H1 (cell line): ENCODE data around the gene ZNF469. TPM values are rescaled to one million over a fixed set of nuclear protein-coding genes. Genes with fewer than 3 reads are reported as not detected.

Source experiments
- CTCF ChIA-PET: fragments of 300-600 bp; sonication (Branson Sonifier 250); formaldehyde crosslinking; loops from one replicate; lab custom pipeline; 2021; ENCODE audit not compliant: partially characterized antibody; lab: Charles Lee
- POLR2A ChIA-PET: fragments of 300-600 bp; sonication (Branson Sonifier 250); formaldehyde crosslinking; loops from one replicate; lab custom pipeline; 2021; ENCODE audit warnings: inconsistent platforms; ENCODE audit not compliant: partially characterized antibody; lab: Charles Lee
- DNase-seq, 2 experiments: peaks; one replicate each; pipeline versions ENCODE4 v3.0.0 to v3.0.0-alpha.2; 2010 to 2022; ENCODE audit warnings: low spot score in 2 of 2, low read depth in 1 of 2, mixed read lengths in 1 of 2
- FAIRE-seq: peaks from 2 replicates; lab custom pipeline; 2011; peaks lifted over from hg19 to GRCh38; lab: Jason Lieb, UNC
- H2AFZ ChIP-seq: 2 replicates; pipeline ENCODE4 v1.8.1; 2012; ENCODE audit warnings: low read length, inconsistent platforms
- H2AK5ac ChIP-seq: 2 replicates; pipeline ENCODE4 v1.6.1; 2013; ENCODE audit warnings: low read depth, low read length
- H2BK120ac ChIP-seq: replicated peaks from 2 replicates; pipeline ENCODE3; 2013; ENCODE audit warnings: low read depth, low read length, inconsistent platforms
- H2BK12ac ChIP-seq: 2 replicates; pipeline ENCODE4 v1.6.1; 2013; ENCODE audit warnings: low read depth, low read length
- H2BK15ac ChIP-seq: 2 replicates; pipeline ENCODE4 v1.6.1; 2013; ENCODE audit warnings: low read length
- H2BK20ac ChIP-seq: 2 replicates; pipeline ENCODE4 v1.6.1; 2013; ENCODE audit warnings: low read length
- H2BK5ac ChIP-seq: 2 replicates; pipeline ENCODE4 v1.6.1; 2013; ENCODE audit warnings: low read depth, low read length
- H3K14ac ChIP-seq: 2 replicates; pipeline ENCODE4 v1.6.1; 2013; ENCODE audit warnings: inconsistent platforms; ENCODE audit not compliant: insufficient read length
- H3K18ac ChIP-seq: 2 replicates; pipeline ENCODE4 v1.6.1; 2013; ENCODE audit warnings: low read length; ENCODE audit errors: extremely low read depth
- H3K23ac ChIP-seq: 2 replicates; pipeline ENCODE4 v1.6.1; 2013; ENCODE audit warnings: inconsistent platforms; ENCODE audit not compliant: insufficient read length
- H3K23me2 ChIP-seq: 2 replicates; pipeline ENCODE4 v1.6.1; 2013; ENCODE audit warnings: low read depth, low read length
- H3K27ac ChIP-seq: 2 replicates; pipeline ENCODE4 v1.6.1; 2011; ENCODE audit warnings: low read depth, low read length, inconsistent platforms
- H3K27me3 ChIP-seq, 4 experiments: replicated peaks in 1 of 4; 1 replicate in 1 of 4; 2 replicates in 3 of 4; pipeline versions ENCODE4 v1.6.1 to v1.8.1; 2011 to 2013; ENCODE audit warnings: low read length in 3 of 4, mild to moderate bottlenecking in 3 of 4, inconsistent platforms in 2 of 4, mixed read lengths in 2 of 4, moderate library complexity in 1 of 4; ENCODE audit not compliant: control insufficient read depth in 3 of 4, insufficient read depth in 3 of 4; ENCODE audit errors: extremely low read depth in 1 of 4
- H3K36me3 ChIP-seq, 4 experiments: 2 replicates each; pipeline versions ENCODE4 v1.6.1 to v1.8.1; 2011 to 2013; ENCODE audit warnings: mild to moderate bottlenecking in 4 of 4, low read length in 3 of 4, moderate library complexity in 2 of 4, control low read depth in 1 of 4, inconsistent platforms in 1 of 4; ENCODE audit not compliant: insufficient read depth in 4 of 4, control insufficient read depth in 2 of 4
- H3K4ac ChIP-seq: replicated peaks from 2 replicates; pipeline ENCODE3; 2013; ENCODE audit warnings: low read length, low read depth, mixed read lengths, inconsistent platforms; ENCODE audit not compliant: insufficient read length
- H3K4me1 ChIP-seq, 4 experiments: replicated peaks in 1 of 4; 1 replicate in 1 of 4; 2 replicates in 3 of 4; pipeline versions ENCODE4 v1.6.1 to v1.8.1; 2011 to 2013; ENCODE audit warnings: low read length in 3 of 4, inconsistent platforms in 2 of 4, mixed read lengths in 1 of 4; ENCODE audit not compliant: insufficient read depth in 4 of 4, control insufficient read depth in 3 of 4
- H3K4me2 ChIP-seq, 2 experiments: 2 replicates each; pipeline versions ENCODE4 v1.6.1 to v1.8.1; 2011 to 2013; ENCODE audit warnings: low read depth in 2 of 2, low read length in 2 of 2, control low read depth in 1 of 2, inconsistent platforms in 1 of 2, mild to moderate bottlenecking in 1 of 2; ENCODE audit not compliant: insufficient read depth in 1 of 2
- H3K4me3 ChIP-seq, 4 experiments: fragments of 200-600, 300-600 bp in 1 of 4; sonication (generic), shearing (Covaris generic), sonication (Bioruptor Twin) in 1 of 4; 2 replicates each; pipeline versions ENCODE4 v1.5.1 to v1.8.1; 2011 to 2016; ENCODE audit warnings: low read length in 4 of 4, low read depth in 3 of 4, control low read depth in 2 of 4, inconsistent platforms in 2 of 4, mild to moderate bottlenecking in 2 of 4, mixed read lengths in 1 of 4, moderate library complexity in 1 of 4; ENCODE audit not compliant: insufficient read depth in 2 of 4; ENCODE audit errors: extremely low read depth in 1 of 4
- H3K56ac ChIP-seq: replicated peaks from 2 replicates; pipeline ENCODE3; 2013; ENCODE audit warnings: low read depth, mild to moderate bottlenecking, mixed read lengths, low read length, inconsistent platforms; ENCODE audit not compliant: insufficient read length
- H3K79me1 ChIP-seq: 2 replicates; pipeline ENCODE4 v1.6.1; 2013; ENCODE audit warnings: low read depth, low read length, control low read depth
- H3K79me2 ChIP-seq, 2 experiments: 2 replicates each; pipeline versions ENCODE4 v1.6.1 to v1.8.1; 2012 to 2013; ENCODE audit warnings: low read length in 2 of 2, mild to moderate bottlenecking in 2 of 2, inconsistent platforms in 1 of 2; ENCODE audit not compliant: insufficient read depth in 2 of 2, control insufficient read depth in 1 of 2
- H3K9ac ChIP-seq, 4 experiments: replicated peaks in 1 of 4; 1 replicate in 1 of 4; 2 replicates in 3 of 4; pipeline versions ENCODE4 v1.6.1 to v1.8.1; 2011 to 2013; ENCODE audit warnings: low read depth in 3 of 4, low read length in 3 of 4, control low read depth in 2 of 4, mild to moderate bottlenecking in 2 of 4, moderate library complexity in 2 of 4, inconsistent platforms in 1 of 4; ENCODE audit errors: extremely low read depth in 1 of 4
- H3K9me3 ChIP-seq, 2 experiments: 2 replicates each; pipeline versions ENCODE4 v1.6.1 to v1.8.1; 2012 to 2013; ENCODE audit warnings: mild to moderate bottlenecking in 2 of 2, moderate library complexity in 2 of 2, control low read depth in 1 of 2, inconsistent platforms in 1 of 2, low read depth in 1 of 2, low read length in 1 of 2, mixed read lengths in 1 of 2; ENCODE audit not compliant: insufficient read depth in 2 of 2
- H4K20me1 ChIP-seq, 2 experiments: replicated peaks in 1 of 2; 2 replicates each; pipeline versions ENCODE3 to v1.8.1; 2011 to 2013; ENCODE audit warnings: inconsistent platforms in 2 of 2, low read length in 2 of 2, mild to moderate bottlenecking in 1 of 2; ENCODE audit not compliant: insufficient read depth in 2 of 2, control insufficient read depth in 1 of 2
- H4K5ac ChIP-seq: 2 replicates; pipeline ENCODE4 v1.6.1; 2013; ENCODE audit warnings: low read length, low read depth, mixed read lengths, inconsistent platforms; ENCODE audit not compliant: insufficient read length
- H4K8ac ChIP-seq: 2 replicates; pipeline ENCODE4 v1.8.0; 2013; ENCODE audit warnings: mild to moderate bottlenecking, moderate library complexity, low read length, inconsistent platforms; ENCODE audit not compliant: insufficient read depth; ENCODE audit errors: extremely low read depth
- H4K91ac ChIP-seq: replicated peaks from 2 replicates; pipeline ENCODE3; 2013; ENCODE audit warnings: low read length, mixed read lengths, inconsistent platforms; ENCODE audit not compliant: insufficient read length
- CHD2 ChIP-seq: IDR thresholded peaks from 2 replicates; pipeline ENCODE4 v1.6.1; 2012; ENCODE audit warnings: low read length, improper control_type of control experiment
- WGBS, 2 experiments: shearing (Covaris generic) in 1 of 2; methylation state at CpG; one replicate each; pipeline versions ENCODE4 v1.1.6 to v1.1.7; 2013 to 2015; ENCODE audit warnings: low lambda C conversion rate in 2 of 2, mixed read lengths in 2 of 2, inconsistent platforms in 1 of 2, low coverage in 1 of 2, missing lambda C conversion rate in 1 of 2; ENCODE audit not compliant: insufficient replicate concordance in 2 of 2, insufficient coverage in 1 of 2, insufficient read length in 1 of 2; ENCODE audit errors: extremely low coverage in 1 of 2, missing lambda C conversion rate in 1 of 2; 5-methylcytosine and 5-hydroxymethylcytosine counted together
- polyA plus RNA-seq, 7 experiments: library from polyadenylated mRNA; depleted of rRNA in 3 of 7; stranded (reverse) in 5 of 7; unstranded in 2 of 7; fragments of >200 nt in 5 of 7; fragments of 200-250 nt in 2 of 7; gene quantifications; 1 replicate in 5 of 7; 2 replicates in 1 of 7; 4 replicates in 1 of 7; pipeline versions ENCODE4 v1.2.1 to v1.2.3, GENCODE V29; 2011 to 2013; ENCODE audit warnings: missing spikeins in 2 of 7, mixed read lengths in 2 of 7
- total RNA-seq: library from RNA; stranded (reverse); fragmentation: NEBNext Ultra II Directional; extraction: Animal tissue kit (Norgen Biotek cat#: 25700); gene quantifications from 2 replicates; pipeline ENCODE4 v1.2.1, GENCODE V29; 2021
- TF ChIP-seq, protein P1 (sequence below): IDR thresholded peaks from 2 replicates; pipeline ENCODE4 v1.6.1; 2011; ENCODE audit warnings: low read length, improper control_type of control experiment

Gene ZNF469
- total and polyA plus RNA-seq, 2 of the 8 experiments (the other 6 are each of a cell fraction or from before 2014, with no cell fraction given): 0.30 to 1.8 TPM

DNA sequence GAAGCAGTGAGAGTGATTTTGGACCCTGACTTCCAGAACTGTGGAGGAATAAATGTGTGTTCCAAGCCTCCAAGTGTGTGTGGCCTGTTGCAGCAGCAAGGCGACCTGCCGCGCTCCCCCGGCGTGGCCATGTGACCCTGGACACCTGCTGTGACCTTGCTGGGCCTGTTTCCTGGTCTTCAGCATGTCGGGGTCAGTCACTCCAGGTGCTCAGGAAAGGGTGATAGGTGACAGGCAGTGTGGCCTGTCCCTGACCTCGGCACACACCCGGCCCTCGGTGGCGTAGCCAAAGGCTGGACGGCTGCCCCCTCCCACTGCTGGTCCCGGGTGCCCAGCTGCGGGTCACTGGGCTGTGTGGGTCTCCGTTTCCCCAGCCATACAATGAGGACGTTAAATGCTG is 31.8 kb upstream of the ZNF469 start:
- H2AFZ ChIP-seq: no peak overlapping the region
- no peak overlapping the region for H3K4ac ChIP-seq
- H3K79me1 ChIP-seq: 0 out of 2 replicates have a peak, but pooled peaks cover 2% of the 10 kb centered on the region
- no peak overlapping the region for H4K5ac ChIP-seq
- H2BK5ac ChIP-seq: no peak overlapping the region
- no peak for DNase-seq
- no peak overlapping the region for H2AK5ac ChIP-seq
- H3K4me3 ChIP-seq: no peak overlapping the region
- H3K27ac ChIP-seq: no peak overlapping the region
- peak overlapping the region; percentile 15 for H4K91ac ChIP-seq
- peaks cover 0 to 4% (median 0%) of the 10 kb centered on the region in 4 experiments; a peak in 1 of 7 replicates for H3K4me1 ChIP-seq
- no peak overlapping the region for H3K23ac ChIP-seq
- no peak overlapping the region for H2BK120ac ChIP-seq
- WGBS, 2 experiments: 86% methylated on average over 15 of the region's 15 CpGs; no CpG with 5 or more reads in 1 of the 2 experiments
- ChIA-PET POLR2A (no interaction called here), CTCF (interaction anchor here (1.1 to 1.3 kb wide), 2 partner anchors 57 to 86 kb away, joined by 3 to 4 read pairs; no protein-coding TSS in a partner anchor)
- H3K56ac ChIP-seq: no peak overlapping the region
- H3K36me3 ChIP-seq: no peaks in the 10 kb centered on the region; a peak in 1 of 8 replicates
- peaks cover 0 to 7% of the 10 kb centered on the region in 2 experiments for H4K20me1 ChIP-seq
- H2BK15ac ChIP-seq: no peak overlapping the region
- no peaks in the 10 kb centered on the region for H3K79me2 ChIP-seq
- H2BK12ac ChIP-seq: no peak overlapping the region
- peaks cover 4% of the 10 kb centered on the region; the same call in 1 of the 2 replicates for H3K23me2 ChIP-seq
- H4K8ac ChIP-seq: no peak overlapping the region
- FAIRE-seq: no peak
- H3K27me3 ChIP-seq: no peaks in the 10 kb centered on the region
- no peak overlapping the region for H3K18ac ChIP-seq
- no peak overlapping the region for H3K14ac ChIP-seq
- no peak overlapping the region for H3K9ac ChIP-seq
- no peak overlapping the region for H3K4me2 ChIP-seq
- H2BK20ac ChIP-seq: no peak overlapping the region
- no peak for TF ChIP-seq CHD2
- TF ChIP-seq, protein P1, sequence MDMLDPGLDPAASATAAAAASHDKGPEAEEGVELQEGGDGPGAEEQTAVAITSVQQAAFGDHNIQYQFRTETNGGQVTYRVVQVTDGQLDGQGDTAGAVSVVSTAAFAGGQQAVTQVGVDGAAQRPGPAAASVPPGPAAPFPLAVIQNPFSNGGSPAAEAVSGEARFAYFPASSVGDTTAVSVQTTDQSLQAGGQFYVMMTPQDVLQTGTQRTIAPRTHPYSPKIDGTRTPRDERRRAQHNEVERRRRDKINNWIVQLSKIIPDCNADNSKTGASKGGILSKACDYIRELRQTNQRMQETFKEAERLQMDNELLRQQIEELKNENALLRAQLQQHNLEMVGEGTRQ: peak; percentile 30; the same call in 1 of the 2 replicates
- no peaks in the 10 kb centered on the region for H3K9me3 ChIP-seq
